ENCODE results near the gene ORC2. TPM values are rescaled to one million over a fixed set of nuclear protein-coding genes. Genes with fewer than 3 reads are reported as not detected.

Gene ORC2
- total and polyA plus RNA-seq, 11 donors = 6.7 to 38.0 (median 23.2) TPM

DNA sequence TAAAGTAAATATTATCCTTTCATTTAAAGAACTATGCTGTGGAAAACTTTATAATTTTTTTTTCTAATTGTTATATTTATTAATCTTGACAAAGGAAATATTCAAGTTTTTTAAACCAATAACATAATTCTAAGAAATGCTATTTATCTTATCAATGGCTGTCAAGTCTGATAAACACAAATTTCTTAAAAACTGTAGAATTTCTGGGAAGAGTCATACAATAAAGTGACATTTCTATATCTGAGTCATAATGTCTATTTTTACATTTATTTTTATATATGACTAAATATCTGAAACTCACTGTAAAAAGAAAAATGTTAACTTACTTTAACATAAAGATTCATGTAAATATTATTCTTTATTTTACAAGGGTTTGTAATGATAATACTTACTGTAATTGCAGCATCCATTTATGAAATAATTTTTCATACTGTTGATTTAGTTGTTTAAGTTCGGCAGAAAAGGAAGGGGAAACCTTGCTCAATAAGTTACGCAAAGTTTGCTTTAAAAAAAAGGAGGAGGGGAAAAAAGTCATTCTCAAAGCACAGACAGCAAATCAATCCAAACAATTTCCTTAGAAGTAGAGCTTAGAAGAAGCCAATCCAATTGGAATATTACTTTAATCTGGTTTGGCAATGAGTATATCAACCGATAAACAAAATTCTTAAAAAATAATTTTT is 32.4 kb downstream of the ORC2 start:
- no peak for ATAC-seq
- 86 to 89% (median 87%) methylated on average over 3 of the region's 3 CpGs for WGBS, 4 donors
- Histone ChIP-seq H3K4me3 (no peak overlapping the region), H3K27me3 (no peaks in the 10 kb centered on the region), H3K4me1 (no peaks in the 10 kb centered on the region), H3K27ac (no peak overlapping the region), H3K9me3 (no peaks in the 10 kb centered on the region), H3K36me3 (peaks cover 0 to 100% (median 82%) of the 10 kb centered on the region in 9 donors)
- intact Hi-C loops (cut with DNase I) = loop anchor here in 1 of 10 donors (10.0 kb wide), 1 partner anchor 64 kb away; no protein-coding TSS in a partner anchor
- TF ChIP-seq, protein P1, sequence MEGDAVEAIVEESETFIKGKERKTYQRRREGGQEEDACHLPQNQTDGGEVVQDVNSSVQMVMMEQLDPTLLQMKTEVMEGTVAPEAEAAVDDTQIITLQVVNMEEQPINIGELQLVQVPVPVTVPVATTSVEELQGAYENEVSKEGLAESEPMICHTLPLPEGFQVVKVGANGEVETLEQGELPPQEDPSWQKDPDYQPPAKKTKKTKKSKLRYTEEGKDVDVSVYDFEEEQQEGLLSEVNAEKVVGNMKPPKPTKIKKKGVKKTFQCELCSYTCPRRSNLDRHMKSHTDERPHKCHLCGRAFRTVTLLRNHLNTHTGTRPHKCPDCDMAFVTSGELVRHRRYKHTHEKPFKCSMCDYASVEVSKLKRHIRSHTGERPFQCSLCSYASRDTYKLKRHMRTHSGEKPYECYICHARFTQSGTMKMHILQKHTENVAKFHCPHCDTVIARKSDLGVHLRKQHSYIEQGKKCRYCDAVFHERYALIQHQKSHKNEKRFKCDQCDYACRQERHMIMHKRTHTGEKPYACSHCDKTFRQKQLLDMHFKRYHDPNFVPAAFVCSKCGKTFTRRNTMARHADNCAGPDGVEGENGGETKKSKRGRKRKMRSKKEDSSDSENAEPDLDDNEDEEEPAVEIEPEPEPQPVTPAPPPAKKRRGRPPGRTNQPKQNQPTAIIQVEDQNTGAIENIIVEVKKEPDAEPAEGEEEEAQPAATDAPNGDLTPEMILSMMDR (IDR thresholded peaks at IDR 0.05) = no peak
- no peak for TF ChIP-seq POLR2A (IDR thresholded peaks at IDR 0.05)
- DNase-seq = no peak

DNA sequence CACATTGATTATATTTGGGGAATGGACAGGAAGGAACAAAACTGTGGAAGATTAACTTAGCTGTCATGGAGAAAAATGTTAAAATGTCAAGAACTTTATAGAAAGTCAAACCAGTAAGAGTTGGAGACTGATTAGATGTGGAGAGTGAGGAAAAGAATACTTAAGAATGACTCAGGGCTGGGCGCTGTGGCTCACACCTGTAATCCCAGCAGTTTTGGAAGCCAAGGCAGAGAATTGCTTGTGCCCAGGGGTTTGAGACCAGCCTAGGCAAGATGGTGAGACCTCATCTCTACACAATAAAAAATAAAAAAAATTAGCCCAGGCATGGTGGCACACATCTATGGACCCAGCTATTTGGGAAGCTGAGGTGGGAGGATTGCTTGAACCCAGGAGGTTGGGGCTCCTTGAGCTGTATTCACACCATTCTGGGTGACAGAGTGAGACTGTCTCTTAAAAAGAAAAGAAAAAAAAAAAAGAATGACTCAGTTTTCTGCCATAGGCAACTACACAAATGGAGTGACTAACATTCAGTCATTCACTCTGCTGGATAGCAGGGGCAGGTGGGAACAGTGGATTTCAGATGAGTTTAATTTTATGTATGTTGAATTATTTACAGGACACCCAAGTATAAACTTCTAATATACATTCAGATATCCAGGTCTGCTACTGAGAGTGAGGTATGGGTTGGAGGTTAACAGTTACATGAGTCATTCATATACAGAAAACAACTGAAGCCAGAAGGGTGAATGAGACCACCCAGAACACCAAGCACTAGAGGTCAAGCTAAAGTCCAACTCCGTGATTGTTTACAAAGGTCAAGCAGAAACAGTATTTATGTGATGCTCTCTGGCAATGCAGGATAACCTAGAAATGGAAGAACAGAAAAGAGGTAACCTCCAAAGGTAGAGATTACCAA is 33.9 kb downstream of the ORC2 start:
- Histone ChIP-seq H3K27ac (no peak overlapping the region), H3K4me1 (no peaks in the 10 kb centered on the region), H3K4me3 (no peak overlapping the region), H3K36me3 (peaks cover 0 to 100% (median 82%) of the 10 kb centered on the region in 9 donors), H3K27me3 (no peaks in the 10 kb centered on the region), H3K9me3 (no peaks in the 10 kb centered on the region)
- intact Hi-C loops (cut with DNase I) = loop anchor here in 2 of 10 donors (10.0 kb wide), 2 partner anchors 65 to 795 kb away; no protein-coding TSS in a partner anchor
- TF ChIP-seq, protein P1 (IDR thresholded peaks at IDR 0.05) = no peak
- TF ChIP-seq POLR2A (IDR thresholded peaks at IDR 0.05) = no peak
- WGBS, 4 donors = 89 to 92% (median 91%) methylated on average over 2 of the region's 2 CpGs
- DNase-seq = no peak
- ATAC-seq = no peak

DNA sequence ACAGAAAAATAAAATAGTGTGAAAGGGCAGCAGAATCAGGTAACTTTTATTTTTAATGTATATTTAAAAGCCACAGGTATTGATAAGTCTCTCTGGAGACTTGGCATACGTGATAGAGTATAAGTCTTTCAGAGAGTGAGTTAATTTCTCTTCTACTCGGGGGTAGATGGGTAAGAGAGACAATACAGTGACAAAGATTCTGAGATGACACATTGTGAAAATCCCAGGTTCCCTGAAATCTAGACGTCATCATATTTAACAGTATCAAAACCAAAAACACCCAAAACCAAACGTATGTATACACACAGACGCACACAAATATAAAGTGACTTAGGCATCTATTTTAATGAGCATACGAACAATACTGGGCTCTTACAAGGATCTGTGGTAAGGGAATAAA is 41.0 kb downstream of the ORC2 start:
- ATAC-seq (no peak), DNase-seq (no peak)
- TF ChIP-seq, protein P1 (IDR thresholded peaks at IDR 0.05) = no peak
- TF ChIP-seq POLR2A (IDR thresholded peaks at IDR 0.05) = no peak
- intact Hi-C loops (cut with DNase I) = loop anchor here in 1 of 10 donors (10.0 kb wide), 1 partner anchor 802 kb away; no protein-coding TSS in a partner anchor
- Histone ChIP-seq H3K27me3 (no peaks in the 10 kb centered on the region), H3K9me3 (no peaks in the 10 kb centered on the region), H3K36me3 (peaks cover 8 to 100% (median 95%) of the 10 kb centered on the region in 9 donors), H3K4me3 (no peak overlapping the region), H3K4me1 (no peaks in the 10 kb centered on the region), H3K27ac (no peak overlapping the region)
- WGBS, 4 donors = 86 to 92% (median 89%) methylated on average over 6 of the region's 6 CpGs

DNA sequence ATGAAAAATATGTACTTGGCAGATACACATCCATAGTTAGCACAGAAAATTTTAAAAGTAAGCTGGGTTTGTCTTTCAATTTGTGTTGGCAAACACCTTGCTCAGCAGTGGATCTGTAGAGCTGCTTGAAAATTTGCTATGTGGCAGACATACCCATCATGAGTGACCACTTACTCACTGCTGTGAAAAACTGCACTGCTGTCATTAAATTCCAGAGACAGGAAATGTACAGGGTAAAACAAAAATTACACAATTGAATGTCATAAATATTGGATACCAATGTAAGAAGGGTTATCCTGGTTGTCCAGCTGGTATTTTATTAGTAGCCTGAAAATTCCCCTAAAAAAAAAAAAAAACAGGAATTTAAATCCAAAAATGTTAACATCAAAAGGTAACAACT is 49.8 kb downstream of the ORC2 start:
- Histone ChIP-seq H3K4me1 (no peaks in the 10 kb centered on the region), H3K27ac (no peak overlapping the region), H3K36me3 (peaks cover 2 to 100% (median 96%) of the 10 kb centered on the region in 9 donors), H3K4me3 (no peak overlapping the region), H3K9me3 (no peaks in the 10 kb centered on the region), H3K27me3 (no peaks in the 10 kb centered on the region)
- intact Hi-C loops (cut with DNase I) = loop anchor here in 1 of 10 donors (10.0 kb wide), 1 partner anchor 91 kb away; no protein-coding TSS in a partner anchor
- TF ChIP-seq, protein P1 (IDR thresholded peaks at IDR 0.05) = no peak
- DNase-seq = no peak
- no peak for ATAC-seq

Data from heart left ventricle (tissue), 16 donors.